Measurements from ENCODE around the gene FAM83G.

GRCh38 chr17:18971801-18972200, 32.8 kb downstream of the FAM83G start:
- TF ChIP-seq POLR2A (IDR thresholded peaks at IDR 0.05; ENCODE audit: low read depth, low read length) (no peak), POLR2AphosphoS5 (IDR thresholded peaks at IDR 0.05; ENCODE audit: low read depth, low read length) (no peak), TAF1 (IDR thresholded peaks at IDR 0.05; ENCODE audit: borderline replicate concordance, low read depth, low read length) (no peak)

Measured in GM12892 (cell line).